Smooth muscle cell of the pulmonary artery (primary cell): Measurements from ENCODE around the gene NPR1. TPM values are rescaled to one million over a fixed set of nuclear protein-coding genes. Genes with fewer than 3 reads are reported as not detected.

ENCODE experiments used
- total RNA-seq: library from RNA; depleted of rRNA; stranded (reverse); fragments of >200 nt; gene quantifications from 2 replicates; pipeline ENCODE4 v1.2.3, GENCODE V29; 2014

Gene NPR1
- 1.0 and 1.2 TPM in 2 replicates for total RNA-seq

GRCh38 chr1:153678519-153679336, at the start of gene NPR1:
Gene NPR1, plus strand, starts transcription at chr1:153678688. Its CDS starts 421 bp downstream, at chr1:153679109.

GRCh38 chr1:153633754-153634665, 44.5 kb upstream of the NPR1 start, which contains the start of gene CHTOP:
Gene CHTOP, plus strand, starts transcription at chr1:153634066. Its CDS starts 2,523 bp downstream, at chr1:153636589.

GRCh38 chr1:153658400-153659174, 19.9 kb upstream of the NPR1 start, which contains the start of gene SNAPIN:
Gene SNAPIN, plus strand, starts transcription at chr1:153658703. Its CDS starts 41 bp downstream, at chr1:153658744.

GRCh38 chr1:153670859-153671627, 7.4 kb upstream of the NPR1 start, which contains the start of gene ILF2:
Gene ILF2, minus strand, starts transcription at chr1:153670993. Its CDS starts 71 bp downstream, at chr1:153670922.

GRCh38 chr1:153727463-153728304, 49.2 kb downstream of the NPR1 start, which contains the start of gene INTS3:
Gene INTS3, plus strand, starts transcription at chr1:153728050. Its CDS starts 585 bp downstream, at chr1:153728635.

Other genes with a start within 250 kb of the NPR1 start
- gene S100A7, start 218.0 kb upstream of the NPR1 start, total RNA-seq: not detected in 2 replicates
- gene S100A6, start 142.7 kb upstream of the NPR1 start, total RNA-seq: 822 and 1,175 TPM in 2 replicates
- 0.26 TPM in 1 of 2 replicates, not detected in the other for gene S100A5, start 137.8 kb upstream of the NPR1 start, total RNA-seq
- gene S100A4, start 132.9 kb upstream of the NPR1 start, total RNA-seq: 41.0 and 113 TPM in 2 replicates
- gene S100A3, start 129.4 kb upstream of the NPR1 start, total RNA-seq: 1.7 and 4.4 TPM in 2 replicates
- 0.98 and 2.4 TPM in 2 replicates for gene S100A2, start 112.8 kb upstream of the NPR1 start, total RNA-seq
- gene S100A16, start 65.6 kb upstream of the NPR1 start, total RNA-seq: 92.6 and 247 TPM in 2 replicates
- 0.13 TPM in 1 of 2 replicates, not detected in the other for gene S100A14, start 62.4 kb upstream of the NPR1 start, total RNA-seq
- 38.4 and 57.6 TPM in 2 replicates for gene S100A13, start 51.2 kb upstream of the NPR1 start, total RNA-seq
- 0.13 TPM in 1 of 2 replicates, not detected in the other for gene S100A1, start 50.3 kb upstream of the NPR1 start, total RNA-seq
- gene CHTOP, start 44.6 kb upstream of the NPR1 start, total RNA-seq: 27.6 and 30.9 TPM in 2 replicates
- 41.0 and 47.6 TPM in 2 replicates for gene SNAPIN, start 20.0 kb upstream of the NPR1 start, total RNA-seq
- gene ILF2, start 7.7 kb upstream of the NPR1 start, total RNA-seq: 101 and 107 TPM in 2 replicates
- 45.5 and 46.9 TPM in 2 replicates for gene INTS3, start 49.4 kb downstream of the NPR1 start, total RNA-seq
- 10.3 and 14.6 TPM in 2 replicates for gene SLC27A3, start 96.7 kb downstream of the NPR1 start, total RNA-seq
- 7.9 and 8.3 TPM in 2 replicates for gene GATAD2B, start 244.3 kb downstream of the NPR1 start, total RNA-seq